B cell (primary cell): Measurements from ENCODE around the gene RASA3.

Source experiments
- CTCF ChIP-seq: fragments of 200-600 bp; IDR thresholded peaks from one replicate; pipeline ENCODE4 v1.8.0; 2022; ENCODE audit warnings: antibody characterized with exemption, mild to moderate bottlenecking
- EZH2 ChIP-seq: IDR thresholded peaks from 2 replicates; pipeline ENCODE4 v1.6.1; 2012; ENCODE audit warnings: borderline replicate concordance, low read depth, mild to moderate bottlenecking, moderate library complexity, low read length; ENCODE audit not compliant: insufficient read depth, poor library complexity, severe bottlenecking

- no peak for TF ChIP-seq CTCF
- no peak for TF ChIP-seq EZH2
These were observed 23.5 kb downstream of the RASA3 start for GRCh38 chr13:114108894-114109293.
